ENCODE results near the gene WLS.

The WLS gene

GRCh38 chr1:68128820-68129219, 103.5 kb downstream of the WLS start:
- no peak for DNase-seq

DNA sequence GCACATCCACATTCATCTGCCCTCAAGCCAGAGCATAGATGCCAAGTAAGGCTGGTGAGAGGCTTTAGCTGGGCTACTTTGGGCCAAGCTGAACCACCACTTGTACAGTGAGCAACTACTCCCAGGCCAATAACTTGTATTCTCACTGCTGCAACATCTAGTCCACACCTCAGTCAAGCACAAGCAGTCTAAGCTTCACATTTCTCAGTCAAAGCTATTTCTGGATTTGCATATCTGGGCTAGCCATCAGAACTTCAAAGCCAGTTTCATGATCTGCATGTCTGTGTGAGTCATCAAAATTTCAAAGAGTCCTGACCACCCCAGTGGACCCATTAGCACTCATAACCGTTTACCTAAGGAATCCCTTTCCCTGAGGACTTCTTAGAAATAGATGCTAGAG, 104.2 kb downstream of the WLS start:
- DNase-seq, result no peak

DNA sequence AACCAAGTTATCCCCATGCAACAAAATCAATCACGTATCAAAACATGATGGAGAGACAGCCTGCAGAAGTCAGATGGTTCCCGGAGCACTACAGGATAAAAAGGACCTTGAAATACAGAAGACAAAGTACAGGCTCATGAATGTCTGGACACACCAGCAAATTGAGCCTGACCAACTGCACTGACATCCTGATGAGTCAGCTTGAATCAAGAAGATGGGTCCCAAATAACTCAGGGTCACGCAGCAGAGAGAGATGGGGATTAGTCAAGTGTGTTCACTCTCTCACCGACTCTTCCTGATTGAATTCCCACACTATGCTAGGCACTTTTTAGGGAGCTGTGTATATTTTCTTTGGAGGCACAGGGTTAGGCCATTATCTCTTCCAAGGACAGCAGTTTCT, 110.8 kb downstream of the WLS start:
- no peak for DNase-seq

- DNase-seq, result peak; percentile 57
These were observed 112.1 kb downstream of the WLS start for GRCh38 chr1:68120136-68120791.

- no peak for DNase-seq
These were observed 112.9 kb downstream of the WLS start for GRCh38 chr1:68119445-68119844.

DNA sequence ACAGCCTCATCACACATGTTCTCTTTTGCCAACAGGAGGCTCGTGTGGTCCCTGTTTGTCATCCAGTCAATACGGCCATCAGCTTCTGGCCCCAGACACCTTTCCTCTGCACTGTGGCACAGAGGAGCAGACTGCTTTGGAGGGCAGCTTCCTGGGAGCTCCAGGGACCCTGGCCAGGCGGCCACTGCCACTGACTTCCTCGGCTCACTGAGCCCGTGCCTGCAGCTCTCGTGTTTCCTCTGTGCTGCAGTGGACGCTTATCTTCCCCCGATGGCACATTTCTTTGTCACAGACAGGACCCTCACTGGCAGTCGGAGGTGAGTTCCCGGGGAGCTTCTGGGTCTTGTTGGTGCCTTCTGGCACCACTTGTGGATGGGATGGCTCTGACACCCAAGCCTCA, 114.9 kb downstream of the WLS start:
- no peak for DNase-seq

- peak; percentile 45 for DNase-seq
These were observed 115.6 kb downstream of the WLS start for GRCh38 chr1:68116643-68117235.

GRCh38 chr1:68115308-68115707, 117.0 kb downstream of the WLS start:
- no peak for DNase-seq

- no peak for DNase-seq
These were observed 118.4 kb downstream of the WLS start for GRCh38 chr1:68113966-68114365.

DNA sequence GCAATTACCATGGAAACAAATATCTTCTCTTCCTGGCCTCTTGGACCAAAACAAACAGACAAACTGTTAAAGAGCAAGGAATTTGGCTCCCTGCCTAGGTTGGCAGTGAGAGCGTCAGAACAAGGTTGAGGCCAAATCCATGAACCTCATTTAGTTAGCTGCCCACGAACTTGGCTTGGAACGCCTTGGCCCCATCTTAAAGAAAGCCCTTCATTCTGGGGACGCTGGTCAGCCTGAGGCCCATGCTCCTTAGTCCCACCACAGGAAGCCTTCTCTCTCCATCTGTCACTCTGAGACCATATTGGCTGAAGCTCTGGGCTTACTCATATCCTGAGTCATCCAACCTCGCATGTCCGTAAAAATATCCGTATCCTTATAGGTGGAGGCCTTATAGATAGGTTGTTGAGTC, 119.5 kb downstream of the WLS start:
- DNase-seq, result no peak

GRCh38 chr1:68111519-68112436, 120.5 kb downstream of the WLS start:
- peak; percentile 14 for DNase-seq

GRCh38 chr1:68107771-68108170, 124.6 kb downstream of the WLS start:
- DNase-seq, result no peak

DNA sequence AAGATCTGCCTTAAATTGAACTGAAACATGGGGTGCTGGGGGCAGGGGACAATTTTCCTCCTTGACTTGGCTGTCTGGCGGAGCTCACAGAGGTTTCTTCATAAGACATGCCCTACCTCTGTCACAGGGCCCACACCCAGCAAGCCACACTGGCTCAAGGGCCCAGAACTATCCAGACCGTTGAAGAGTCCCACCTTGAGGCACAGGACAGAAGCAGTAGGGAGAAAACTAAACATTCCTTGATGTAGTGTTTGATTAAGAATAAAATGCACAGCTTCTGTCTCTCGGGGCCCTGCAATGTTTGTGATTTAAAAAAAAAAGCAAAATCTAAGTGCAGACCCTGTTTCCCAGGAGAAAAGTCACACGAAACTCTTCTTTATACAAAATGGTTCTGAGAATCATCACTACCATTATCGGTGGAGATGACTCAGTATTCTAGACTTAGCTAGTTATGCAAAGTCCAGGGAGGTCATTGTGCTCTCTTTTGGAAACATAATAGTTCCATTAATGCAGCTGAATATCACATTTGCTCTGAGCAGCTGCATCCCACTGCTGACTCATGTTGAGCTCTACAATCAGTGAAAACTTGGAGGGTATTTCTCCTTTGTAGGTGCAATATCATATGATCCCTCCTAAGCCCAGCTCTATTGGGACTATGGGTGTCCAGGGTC, 128.3 kb downstream of the WLS start:
- no peak for DNase-seq

- DNase-seq, result peak; percentile 83
These were observed 129.2 kb downstream of the WLS start for GRCh38 chr1:68103011-68103545.

- no peak for DNase-seq
These were observed 130.5 kb downstream of the WLS start for GRCh38 chr1:68101829-68102228.

DNA sequence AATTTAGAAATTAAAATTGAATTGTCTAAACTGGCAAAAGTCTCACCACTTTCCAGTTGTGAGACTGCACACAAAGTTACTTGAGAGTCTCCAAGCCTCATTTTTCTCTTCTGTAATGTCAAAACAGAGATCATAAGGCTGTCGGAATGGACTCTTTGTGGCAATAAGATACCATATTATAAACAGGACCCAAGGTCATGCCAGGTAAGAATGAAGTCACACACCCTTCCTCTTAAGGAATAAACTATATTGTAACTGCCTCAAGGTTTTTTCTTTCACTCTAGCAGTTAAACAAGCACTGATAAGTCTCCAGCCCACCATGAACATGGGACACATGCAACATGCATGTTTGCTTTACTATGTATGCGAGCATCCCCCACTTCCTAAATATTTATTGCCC, 131.8 kb downstream of the WLS start:
- DNase-seq, result no peak

DNA sequence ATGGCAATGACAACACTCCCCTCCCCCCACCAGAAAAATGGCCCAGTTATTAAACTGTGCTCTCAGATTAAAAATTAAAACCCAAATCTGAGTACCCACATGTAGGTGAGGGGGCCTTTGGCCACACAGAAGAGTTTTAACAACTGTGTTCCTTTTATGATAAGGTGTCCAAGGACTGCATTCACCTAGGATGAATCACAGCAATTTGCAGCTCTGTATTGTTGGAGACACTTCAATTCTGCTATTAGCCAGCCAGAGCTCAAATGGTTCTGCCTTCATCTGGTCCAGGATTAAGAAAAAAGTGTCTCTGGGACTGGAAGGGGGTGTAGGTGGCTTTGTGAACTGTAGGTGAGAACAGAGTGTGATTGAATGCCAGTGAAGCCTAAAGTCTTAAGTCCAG, 138.6 kb downstream of the WLS start:
- no peak for DNase-seq

DNA sequence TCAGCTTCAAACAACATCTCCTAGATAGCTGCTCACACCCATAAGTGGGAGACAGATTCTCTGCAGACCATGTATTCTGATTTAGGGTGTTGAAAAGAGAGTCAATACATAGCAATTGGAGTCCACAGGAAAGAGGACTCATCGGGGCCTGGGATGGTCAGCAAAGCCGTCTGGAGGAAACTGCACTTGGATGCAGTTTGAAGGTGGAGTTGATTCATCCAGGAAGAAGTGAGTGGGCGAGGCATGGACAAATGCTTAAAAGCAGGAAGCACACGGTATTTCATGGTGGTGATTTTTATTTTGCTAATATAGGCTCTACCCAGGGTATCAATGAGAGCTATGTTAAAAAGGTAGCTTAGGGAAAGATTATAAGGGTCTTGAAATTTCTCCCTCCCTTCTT, 145.1 kb downstream of the WLS start:
- no peak for DNase-seq

DNA sequence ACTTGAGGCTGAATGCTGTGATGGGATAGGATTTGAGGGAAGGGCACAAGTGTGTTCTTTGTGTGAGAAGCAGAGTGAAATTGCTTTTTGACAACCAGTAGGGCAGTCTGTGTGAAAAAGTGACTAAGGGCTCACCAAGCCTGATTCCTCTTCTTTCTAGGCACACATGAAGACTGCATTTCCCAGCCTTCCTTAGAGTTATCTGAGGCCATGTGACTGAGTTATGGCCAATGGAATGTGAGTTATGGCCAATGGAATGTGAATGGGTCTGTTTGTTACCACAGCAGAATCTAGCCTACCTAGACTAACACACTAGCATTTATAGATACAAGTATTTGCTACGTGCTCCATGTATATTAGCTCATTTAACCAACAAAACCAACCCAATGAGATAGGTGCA, 146.6 kb downstream of the WLS start:
- DNase-seq, result no peak

- DNase-seq, result no peak
These were observed 148.6 kb downstream of the WLS start for GRCh38 chr1:68083686-68084085.

- no peak for DNase-seq
These were observed 150.5 kb downstream of the WLS start for GRCh38 chr1:68081775-68082283.

DNA sequence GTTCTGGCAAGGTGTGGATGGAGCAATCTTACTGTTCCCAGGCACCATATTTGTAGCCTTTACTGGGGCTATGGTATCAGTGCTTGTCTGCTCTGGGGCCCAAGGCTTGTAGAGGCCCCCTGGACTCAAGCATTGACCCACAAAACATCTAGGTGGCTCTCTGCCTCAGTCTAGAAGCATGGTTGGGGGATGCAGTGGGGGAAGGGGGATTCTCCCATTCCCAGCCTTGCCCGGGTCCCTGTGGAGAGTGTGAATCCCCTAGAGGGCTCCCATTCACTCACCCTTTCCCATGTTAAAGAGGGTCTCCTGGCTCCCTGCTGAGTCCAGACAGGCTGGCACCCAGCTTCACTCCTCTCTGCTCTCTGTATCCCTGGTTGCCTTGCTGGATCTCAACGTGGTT, 153.7 kb downstream of the WLS start:
- no peak for DNase-seq
